GM20000 (cell line): ENCODE data around the gene BBOX1.

Experiments used
- DNase-seq: peaks from one replicate; pipeline ENCODE4 v3.0.0; 2012; ENCODE audit warnings: low spot score
- TF ChIP-seq, protein P1 (sequence below): IDR thresholded peaks from 2 replicates; pipeline ENCODE4 v1.5.1; 2012; ENCODE audit warnings: mild to moderate bottlenecking, control low read depth; ENCODE audit errors: extremely low read depth, missing control alignments

The BBOX1 gene

GRCh38 chr11:27097551-27097950 is 56.9 kb downstream of the BBOX1 start:
- TF ChIP-seq, protein P1, sequence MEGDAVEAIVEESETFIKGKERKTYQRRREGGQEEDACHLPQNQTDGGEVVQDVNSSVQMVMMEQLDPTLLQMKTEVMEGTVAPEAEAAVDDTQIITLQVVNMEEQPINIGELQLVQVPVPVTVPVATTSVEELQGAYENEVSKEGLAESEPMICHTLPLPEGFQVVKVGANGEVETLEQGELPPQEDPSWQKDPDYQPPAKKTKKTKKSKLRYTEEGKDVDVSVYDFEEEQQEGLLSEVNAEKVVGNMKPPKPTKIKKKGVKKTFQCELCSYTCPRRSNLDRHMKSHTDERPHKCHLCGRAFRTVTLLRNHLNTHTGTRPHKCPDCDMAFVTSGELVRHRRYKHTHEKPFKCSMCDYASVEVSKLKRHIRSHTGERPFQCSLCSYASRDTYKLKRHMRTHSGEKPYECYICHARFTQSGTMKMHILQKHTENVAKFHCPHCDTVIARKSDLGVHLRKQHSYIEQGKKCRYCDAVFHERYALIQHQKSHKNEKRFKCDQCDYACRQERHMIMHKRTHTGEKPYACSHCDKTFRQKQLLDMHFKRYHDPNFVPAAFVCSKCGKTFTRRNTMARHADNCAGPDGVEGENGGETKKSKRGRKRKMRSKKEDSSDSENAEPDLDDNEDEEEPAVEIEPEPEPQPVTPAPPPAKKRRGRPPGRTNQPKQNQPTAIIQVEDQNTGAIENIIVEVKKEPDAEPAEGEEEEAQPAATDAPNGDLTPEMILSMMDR = no peak
- no peak for DNase-seq

DNA sequence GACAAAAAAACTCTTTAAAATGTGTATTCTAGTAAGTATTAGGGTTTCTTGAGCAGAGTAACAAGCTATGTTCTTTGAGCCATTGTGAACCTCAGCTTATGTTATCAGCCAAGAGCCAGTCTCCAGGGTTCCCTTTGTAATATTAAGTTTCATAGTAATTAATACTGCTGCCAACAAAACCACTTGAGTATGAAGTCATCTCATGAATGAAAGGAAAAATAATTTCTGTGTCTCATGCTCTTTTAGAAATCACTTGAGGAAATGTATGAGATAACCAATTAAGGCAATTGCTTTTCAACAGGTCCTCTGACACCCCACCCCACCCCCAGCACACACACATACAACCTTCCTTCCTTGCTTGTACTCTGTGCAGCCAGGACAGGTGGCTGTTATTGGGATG is 59.9 kb downstream of the BBOX1 start:
- DNase-seq = no peak
- TF ChIP-seq, protein P1 = no peak

DNA sequence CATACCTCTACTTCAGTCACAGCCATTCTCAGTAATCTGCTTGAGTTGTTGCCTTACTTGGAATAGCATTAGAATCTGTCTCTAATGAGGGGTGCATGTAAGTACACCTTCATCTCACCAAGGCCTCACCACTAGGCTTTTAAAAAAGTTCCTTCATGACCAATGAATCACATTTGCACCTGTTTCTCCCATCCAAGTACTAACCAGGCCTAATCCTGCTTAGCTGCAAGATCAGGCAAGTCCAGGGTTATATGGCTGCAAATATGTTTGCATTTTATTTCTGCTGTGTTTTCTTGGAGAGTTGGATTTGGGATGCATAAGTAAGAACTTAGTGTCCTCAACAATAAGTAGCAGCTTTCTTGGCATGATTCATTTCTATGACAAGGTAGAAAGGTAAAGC is 66.9 kb downstream of the BBOX1 start:
- no peak for DNase-seq
- TF ChIP-seq, protein P1 = no peak

GRCh38 chr11:27108809-27109208 is 68.2 kb downstream of the BBOX1 start:
- no peak for DNase-seq
- TF ChIP-seq, protein P1 = no peak

DNA sequence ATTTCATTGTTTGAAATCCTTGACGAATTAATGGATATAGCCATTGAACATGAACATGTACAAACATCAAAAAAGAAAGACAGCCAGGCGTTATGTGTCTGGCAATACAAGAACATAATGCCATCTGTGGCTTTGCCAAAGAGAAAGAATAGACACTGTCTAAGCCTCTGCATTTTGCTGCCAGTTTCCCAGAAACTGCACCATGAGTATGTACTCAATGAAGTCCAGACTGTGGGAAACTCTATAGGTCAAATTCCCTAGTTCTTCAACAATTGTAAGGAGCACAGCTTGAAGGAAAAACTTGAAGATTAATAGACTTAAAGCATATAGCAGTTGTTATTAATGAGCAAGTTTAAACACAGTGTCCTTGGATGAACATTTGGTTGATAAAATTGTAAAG is 71.3 kb downstream of the BBOX1 start:
- TF ChIP-seq, protein P1 = no peak
- no peak for DNase-seq

DNA sequence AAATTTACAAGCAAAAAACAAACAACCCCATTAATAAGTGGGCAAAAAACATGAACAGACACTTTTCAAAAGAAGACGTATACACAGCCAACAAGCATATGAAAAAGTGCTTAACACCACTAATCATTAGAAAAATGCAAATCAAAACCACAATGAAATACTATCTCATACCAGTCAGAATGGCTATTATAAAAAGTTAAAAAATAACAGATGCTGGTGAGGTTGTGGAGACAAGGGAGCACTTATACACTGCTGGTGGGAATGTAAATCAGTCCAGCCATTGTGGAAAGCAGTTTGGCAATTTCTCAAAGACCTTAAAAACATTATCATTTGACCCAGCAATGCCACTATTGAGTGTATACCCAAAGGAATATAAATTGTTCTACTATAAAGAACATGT is 72.3 kb downstream of the BBOX1 start:
- DNase-seq = no peak
- TF ChIP-seq, protein P1 = no peak

DNA sequence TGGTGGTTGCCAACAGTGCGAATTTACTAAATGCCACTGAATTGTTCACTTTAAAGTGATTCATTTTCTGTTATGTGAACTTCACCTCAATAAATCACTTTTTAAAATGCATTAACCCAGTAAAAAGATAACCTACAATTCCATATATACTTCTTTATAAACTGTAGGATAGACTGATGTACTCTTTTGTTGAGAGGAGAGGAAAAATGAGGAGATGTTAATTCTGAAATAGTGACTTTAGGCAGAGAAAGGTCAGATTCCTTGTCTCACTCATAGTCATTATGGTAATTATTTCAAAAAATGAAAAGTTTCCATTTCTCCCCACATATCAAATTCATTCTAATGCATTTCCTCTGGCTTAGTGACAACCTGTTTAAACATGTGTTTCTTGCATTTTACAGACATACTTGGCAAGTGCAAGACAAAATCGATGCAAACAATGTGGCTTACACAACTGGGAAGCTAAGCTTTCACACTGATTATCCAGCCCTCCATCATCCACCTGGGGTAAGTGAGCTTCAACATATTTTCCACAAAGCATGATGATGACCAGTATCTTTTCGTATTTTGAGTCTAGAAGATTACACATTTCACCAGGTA is 74.5 kb downstream of the BBOX1 start:
- TF ChIP-seq, protein P1 = no peak
- DNase-seq = no peak
